ENCODE data around the gene ARCN1. TPM values are rescaled to one million over a fixed set of nuclear protein-coding genes. Genes with fewer than 3 reads are reported as not detected.

Gene ARCN1
- total RNA-seq, result 100 to 1,000 TPM; 116 to 125 TPM

- Histone ChIP-seq H3K9me3 (no peaks in the 10 kb centered on the region), H3K36me3 (no peaks in the 10 kb centered on the region), H3K4me1 (ENCODE audit: control insufficient read depth in 1 of 2, low read depth in 2 of 2) (peaks cover 13 to 48% of the 10 kb centered on the region in 2 donors), H3K27me3 (replicated peaks; ENCODE audit: insufficient read depth) (no peaks in the 10 kb centered on the region), H3K4me3 (peak within 1 kb of the TSS; percentile 98), H3K27ac (peak within 1 kb of the TSS; percentile 99 to 100)
- TF ChIP-seq CTCF (IDR thresholded peaks at IDR 0.05), result no peak
- DNase-seq (ENCODE audit: low spot score) (no peak), ATAC-seq (ENCODE audit: insufficient number of reproducible peaks, low FRiP score, low read depth) (peak; percentile 44)
These were observed at the start of gene ARCN1 for GRCh38 chr11:118572061-118572980. Gene ARCN1, plus strand, starts transcription at chr11:118572409. Its CDS starts 139 bp downstream, at chr11:118572548.

GRCh38 chr11:118522571-118523072 is 49.6 kb upstream of the ARCN1 start:
- DNase-seq (ENCODE audit: low spot score) (no peak), ATAC-seq (ENCODE audit: insufficient number of reproducible peaks, low FRiP score, low read depth) (no peak)
- Histone ChIP-seq H3K27me3 (replicated peaks; ENCODE audit: insufficient read depth) (no peaks in the 10 kb centered on the region), H3K4me1 (ENCODE audit: control insufficient read depth in 1 of 2, low read depth in 2 of 2) (no peaks in the 10 kb centered on the region), H3K4me3 (no peak overlapping the region), H3K27ac (no peak overlapping the region), H3K9me3 (no peaks in the 10 kb centered on the region), H3K36me3 (peaks cover 46% of the 10 kb centered on the region)
- peak; percentile 6 for TF ChIP-seq CTCF (IDR thresholded peaks at IDR 0.05)

- ATAC-seq (ENCODE audit: insufficient number of reproducible peaks, low FRiP score, low read depth), result no peak
- Histone ChIP-seq H3K27me3 (replicated peaks; ENCODE audit: insufficient read depth) (no peaks in the 10 kb centered on the region), H3K36me3 (peaks cover 36% of the 10 kb centered on the region)
These were observed 47.9 kb upstream of the ARCN1 start for GRCh38 chr11:118524356-118524755.

GRCh38 chr11:118524757-118525470 is 47.3 kb upstream of the ARCN1 start:
- ATAC-seq (ENCODE audit: insufficient number of reproducible peaks, low FRiP score, low read depth) (no peak), DNase-seq (ENCODE audit: low spot score) (no peak)
- H3K36me3 ChIP-seq, result peaks cover 31% of the 10 kb centered on the region
- no peak overlapping the region for H3K27ac ChIP-seq
- TF ChIP-seq CTCF (IDR thresholded peaks at IDR 0.05), result no peak
- peaks cover under 1 to 8% of the 10 kb centered on the region in 2 donors for H3K4me1 ChIP-seq (ENCODE audit: control insufficient read depth in 1 of 2, low read depth in 2 of 2)
- H3K27me3 ChIP-seq (replicated peaks; ENCODE audit: insufficient read depth), result no peaks in the 10 kb centered on the region
- no peaks in the 10 kb centered on the region for H3K9me3 ChIP-seq
- H3K4me3 ChIP-seq, result no peak overlapping the region

More at GRCh38 chr11:118524356-118524755, 47.9 kb upstream of the ARCN1 start:
- H3K27ac ChIP-seq, result no peak overlapping the region
- H3K9me3 ChIP-seq, result no peaks in the 10 kb centered on the region
- no peak overlapping the region for H3K4me3 ChIP-seq
- DNase-seq (ENCODE audit: low spot score), result no peak
- no peak for TF ChIP-seq CTCF (IDR thresholded peaks at IDR 0.05)
- peaks cover 0 to 2% of the 10 kb centered on the region in 2 donors for H3K4me1 ChIP-seq (ENCODE audit: control insufficient read depth in 1 of 2, low read depth in 2 of 2)

GRCh38 chr11:118526688-118527087 is 45.5 kb upstream of the ARCN1 start:
- Histone ChIP-seq H3K27me3 (replicated peaks; ENCODE audit: insufficient read depth) (no peaks in the 10 kb centered on the region), H3K27ac (no peak overlapping the region)
- no peak for ATAC-seq (ENCODE audit: insufficient number of reproducible peaks, low FRiP score, low read depth)

More at GRCh38 chr11:118526688-118527087, 45.5 kb upstream of the ARCN1 start:
- H3K4me1 ChIP-seq (ENCODE audit: control insufficient read depth in 1 of 2, low read depth in 2 of 2), result peaks cover 6 to 15% of the 10 kb centered on the region in 2 donors
- H3K36me3 ChIP-seq, result peaks cover 13% of the 10 kb centered on the region
- no peak for DNase-seq (ENCODE audit: low spot score)
- TF ChIP-seq CTCF (IDR thresholded peaks at IDR 0.05), result no peak
- H3K4me3 ChIP-seq, result no peak overlapping the region
- H3K9me3 ChIP-seq, result no peaks in the 10 kb centered on the region

Measured in thoracic aorta (tissue), 2 donors.